Measurements from ENCODE around the gene TLR10.
"Not testable (repeated sequence)": the region's sequence is repeated elsewhere in the genome, so short reads cannot be mapped to it uniquely, and the experiment has no call there.

TLR10 gene

DNA sequence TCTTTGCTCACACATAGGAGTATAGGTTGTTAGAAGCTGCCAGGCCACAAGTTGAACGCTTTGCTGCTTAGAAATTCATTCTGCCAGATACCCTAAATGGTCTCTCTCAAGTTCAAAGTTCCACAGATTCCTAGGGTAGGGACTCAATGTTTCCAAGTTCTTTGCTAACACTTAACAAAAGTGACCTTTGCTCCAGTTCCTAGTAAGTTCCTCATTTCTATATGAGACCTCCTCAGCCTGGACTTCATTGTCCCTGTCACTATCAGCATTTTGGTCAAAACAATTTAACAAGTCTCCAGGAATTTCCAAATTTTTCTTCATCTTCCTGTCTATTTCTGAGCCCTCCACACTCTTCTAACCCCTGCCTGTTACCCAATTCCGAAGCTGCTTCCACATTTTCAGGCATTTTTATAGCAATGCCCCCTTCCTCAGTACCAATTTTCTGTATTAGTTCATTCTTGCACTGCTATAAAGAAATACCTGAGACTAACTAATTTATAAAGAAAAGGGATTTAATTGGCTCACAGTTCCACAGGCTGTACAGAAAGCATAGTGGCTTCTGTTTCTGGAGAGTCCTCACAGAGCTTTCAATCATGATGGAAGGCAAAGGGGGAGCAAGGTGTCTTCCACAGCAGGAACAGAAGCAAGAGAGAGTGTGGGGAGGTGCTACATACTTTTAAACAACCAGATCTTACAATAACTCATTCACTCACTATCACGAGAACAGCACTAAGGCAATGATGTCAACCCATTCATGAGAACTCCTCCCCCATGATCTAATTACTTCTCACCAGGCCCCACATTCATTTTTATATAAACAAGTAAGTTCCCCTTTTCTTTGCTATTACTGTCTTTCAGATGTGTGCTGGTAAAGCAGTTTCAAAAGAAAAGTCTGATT, 33.3 kb upstream of the TLR10 start:
- H3K27ac ChIP-seq (ENCODE audit: low read length): no peak overlapping the region
- no peak overlapping the region for H3K4me3 ChIP-seq (ENCODE audit: low read length)
- no peak overlapping the region for H3K9ac ChIP-seq (ENCODE audit: low read length)
- no peaks in the 10 kb centered on the region for H3K36me3 ChIP-seq (ENCODE audit: control insufficient read depth, low read depth, low read length)
- no peaks in the 10 kb centered on the region for H3K4me1 ChIP-seq (ENCODE audit: control insufficient read depth, low read depth, low read length)
- no peaks in the 10 kb centered on the region for H3K27me3 ChIP-seq (ENCODE audit: control insufficient read depth, insufficient read depth, low read length)
- H3K9me3 ChIP-seq (ENCODE audit: control insufficient read depth, low read depth, low read length): no peaks in the 10 kb centered on the region

- H3K4me1 ChIP-seq (ENCODE audit: control insufficient read depth, low read depth, low read length): no peaks in the 10 kb centered on the region
- H3K9me3 ChIP-seq (ENCODE audit: control insufficient read depth, low read depth, low read length): no peaks in the 10 kb centered on the region
- no peaks in the 10 kb centered on the region for H3K27me3 ChIP-seq (ENCODE audit: control insufficient read depth, insufficient read depth, low read length)
- H3K36me3 ChIP-seq (ENCODE audit: control insufficient read depth, low read depth, low read length): no peaks in the 10 kb centered on the region
- H3K27ac ChIP-seq (ENCODE audit: low read length): no peak overlapping the region
- no peak overlapping the region for H3K4me3 ChIP-seq (ENCODE audit: low read length)
- H3K9ac ChIP-seq (ENCODE audit: low read length): no peak overlapping the region
Measured at GRCh38 chr4:38814386-38814785, 31.6 kb upstream of the TLR10 start.

DNA sequence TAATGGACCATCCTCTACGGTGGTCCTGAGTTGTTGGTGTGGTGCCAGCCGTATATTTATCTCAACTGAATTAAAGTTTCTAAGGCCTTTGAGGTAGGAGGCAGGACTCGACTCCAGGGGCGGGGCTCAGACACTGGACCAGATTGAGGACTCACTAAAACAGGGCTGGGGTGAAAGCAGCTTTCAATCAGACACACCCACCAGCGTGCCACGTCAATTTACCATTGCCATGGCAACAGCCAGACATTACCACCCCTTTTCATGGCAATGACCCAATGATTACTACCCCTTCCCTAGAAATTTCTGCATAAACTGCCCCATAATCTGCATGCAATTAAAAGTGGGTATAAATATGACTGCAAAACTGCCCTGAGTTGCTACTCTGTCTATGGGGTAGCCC, 28.5 kb upstream of the TLR10 start:
- Histone ChIP-seq H3K4me1 (ENCODE audit: control insufficient read depth, low read depth, low read length) (no peaks in the 10 kb centered on the region), H3K27me3 (ENCODE audit: control insufficient read depth, insufficient read depth, low read length) (no peaks in the 10 kb centered on the region), H3K36me3 (ENCODE audit: control insufficient read depth, low read depth, low read length) (no peaks in the 10 kb centered on the region), H3K9ac (ENCODE audit: low read length) (no peak overlapping the region), H3K4me3 (ENCODE audit: low read length) (no peak overlapping the region), H3K27ac (ENCODE audit: low read length) (no peak overlapping the region), H3K9me3 (ENCODE audit: control insufficient read depth, low read depth, low read length) (no peaks in the 10 kb centered on the region)

GRCh38 chr4:38807462-38807861, 24.7 kb upstream of the TLR10 start:
- not testable (repeated sequence) for H3K4me1 ChIP-seq (ENCODE audit: control insufficient read depth, low read depth, low read length); H3K9ac ChIP-seq (ENCODE audit: low read length); H3K36me3 ChIP-seq (ENCODE audit: control insufficient read depth, low read depth, low read length); H3K27me3 ChIP-seq (ENCODE audit: control insufficient read depth, insufficient read depth, low read length); H3K9me3 ChIP-seq (ENCODE audit: control insufficient read depth, low read depth, low read length); H3K27ac ChIP-seq (ENCODE audit: low read length); H3K4me3 ChIP-seq (ENCODE audit: low read length)

DNA sequence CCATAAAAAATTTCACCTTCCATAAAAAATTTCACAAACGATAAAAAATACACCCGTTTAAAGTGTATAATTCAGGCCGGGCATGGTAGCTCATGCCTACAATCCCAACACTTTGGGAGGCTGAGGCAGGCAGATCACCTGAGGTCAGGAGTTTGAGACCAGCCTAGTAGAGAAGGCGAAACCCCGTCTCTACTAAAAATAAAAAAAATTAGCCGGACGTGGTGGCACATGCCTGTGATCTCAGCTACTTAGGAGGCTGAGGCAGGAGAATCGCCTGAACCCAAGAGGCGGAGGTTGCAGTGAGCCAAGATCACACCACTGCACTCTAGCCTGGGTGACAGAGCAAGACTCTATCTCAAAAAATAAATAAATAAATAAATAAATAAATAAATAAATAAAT, 23.5 kb upstream of the TLR10 start:
- not testable (repeated sequence) for H3K4me1 ChIP-seq (ENCODE audit: control insufficient read depth, low read depth, low read length); H3K27ac ChIP-seq (ENCODE audit: low read length); H3K36me3 ChIP-seq (ENCODE audit: control insufficient read depth, low read depth, low read length); H3K27me3 ChIP-seq (ENCODE audit: control insufficient read depth, insufficient read depth, low read length); H3K9ac ChIP-seq (ENCODE audit: low read length); H3K4me3 ChIP-seq (ENCODE audit: low read length); H3K9me3 ChIP-seq (ENCODE audit: control insufficient read depth, low read depth, low read length)

- Histone ChIP-seq H3K36me3 (ENCODE audit: control insufficient read depth, low read depth, low read length) (no peaks in the 10 kb centered on the region), H3K9me3 (ENCODE audit: control insufficient read depth, low read depth, low read length) (peaks cover 8% of the 10 kb centered on the region), H3K27me3 (ENCODE audit: control insufficient read depth, insufficient read depth, low read length) (no peaks in the 10 kb centered on the region), H3K27ac (ENCODE audit: low read length) (no peak overlapping the region), H3K9ac (ENCODE audit: low read length) (no peak overlapping the region), H3K4me1 (ENCODE audit: control insufficient read depth, low read depth, low read length) (no peaks in the 10 kb centered on the region), H3K4me3 (ENCODE audit: low read length) (no peak overlapping the region)
Measured at GRCh38 chr4:38805530-38806145, 22.8 kb upstream of the TLR10 start.

- no peak within 1 kb of the TSS for H3K9ac ChIP-seq (ENCODE audit: low read length)
Measured at GRCh38 chr4:38804654-38805295, 22.0 kb upstream of the TLR10 start, which contains the start of gene TLR1. TSS of gene TLR1 (minus strand) at chr4:38804791. CDS start at chr4:38798831, 5,960 bp downstream.

DNA sequence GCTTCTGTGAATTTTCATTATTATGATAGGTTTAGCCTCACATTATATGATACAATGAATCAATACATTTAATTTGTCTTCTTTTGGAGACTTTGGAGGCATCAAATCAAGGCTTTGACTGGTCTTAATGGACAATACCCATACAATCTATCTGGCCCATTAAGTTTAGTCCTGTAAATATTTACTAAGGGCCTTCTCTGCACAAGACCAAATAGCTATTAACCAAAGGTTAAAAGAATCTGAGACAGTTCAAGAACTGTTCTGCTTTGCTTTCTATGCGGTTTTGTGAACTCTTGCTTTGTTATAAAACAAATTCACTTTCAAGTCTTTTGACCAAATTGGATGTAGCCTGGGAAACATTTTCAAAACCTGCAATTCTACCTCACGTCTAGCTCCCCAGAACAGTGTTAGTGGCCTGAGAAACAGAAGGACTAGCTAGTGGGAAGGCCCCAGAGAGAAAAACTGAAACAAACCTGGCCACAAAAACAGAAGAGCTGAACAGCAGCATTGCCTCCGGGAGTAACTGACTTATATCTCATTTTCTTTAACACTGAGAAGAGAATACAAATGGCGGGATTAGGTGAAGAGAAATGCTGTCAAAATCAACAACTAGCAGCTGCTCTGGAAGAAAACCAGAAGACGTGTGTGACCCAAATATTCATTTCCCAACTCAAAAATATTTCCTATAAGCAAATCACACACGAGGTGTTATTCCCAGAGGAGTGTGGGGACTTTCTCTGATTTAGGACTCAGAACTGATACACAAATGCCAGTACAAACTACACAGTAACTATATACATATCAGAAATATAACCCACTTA, 21.3 kb upstream of the TLR10 start:
- no peaks in the 10 kb centered on the region for H3K36me3 ChIP-seq (ENCODE audit: control insufficient read depth, low read depth, low read length)
- no peak overlapping the region for H3K27ac ChIP-seq (ENCODE audit: low read length)
- no peak overlapping the region for H3K4me3 ChIP-seq (ENCODE audit: low read length)
- H3K9me3 ChIP-seq (ENCODE audit: control insufficient read depth, low read depth, low read length): peaks cover 8% of the 10 kb centered on the region
- H3K4me1 ChIP-seq (ENCODE audit: control insufficient read depth, low read depth, low read length): no peaks in the 10 kb centered on the region
- H3K9ac ChIP-seq (ENCODE audit: low read length): no peak overlapping the region
- H3K27me3 ChIP-seq (ENCODE audit: control insufficient read depth, insufficient read depth, low read length): no peaks in the 10 kb centered on the region

More at GRCh38 chr4:38804654-38805295, 22.0 kb upstream of the TLR10 start, which contains the start of gene TLR1:
- Histone ChIP-seq H3K4me1 (ENCODE audit: control insufficient read depth, low read depth, low read length) (no peaks in the 10 kb centered on the region), H3K9me3 (ENCODE audit: control insufficient read depth, low read depth, low read length) (peaks cover 8% of the 10 kb centered on the region), H3K27me3 (ENCODE audit: control insufficient read depth, insufficient read depth, low read length) (no peaks in the 10 kb centered on the region), H3K36me3 (ENCODE audit: control insufficient read depth, low read depth, low read length) (no peaks in the 10 kb centered on the region), H3K4me3 (ENCODE audit: low read length) (no peak within 1 kb of the TSS), H3K27ac (ENCODE audit: low read length) (no peak within 1 kb of the TSS)

GRCh38 chr4:38802561-38803355, 20.0 kb upstream of the TLR10 start:
- H3K4me1 ChIP-seq (ENCODE audit: control insufficient read depth, low read depth, low read length): no peaks in the 10 kb centered on the region
- no peaks in the 10 kb centered on the region for H3K36me3 ChIP-seq (ENCODE audit: control insufficient read depth, low read depth, low read length)
- no peak overlapping the region for H3K27ac ChIP-seq (ENCODE audit: low read length)
- H3K9me3 ChIP-seq (ENCODE audit: control insufficient read depth, low read depth, low read length): peaks cover 8% of the 10 kb centered on the region
- no peak overlapping the region for H3K4me3 ChIP-seq (ENCODE audit: low read length)
- no peaks in the 10 kb centered on the region for H3K27me3 ChIP-seq (ENCODE audit: control insufficient read depth, insufficient read depth, low read length)
- no peak overlapping the region for H3K9ac ChIP-seq (ENCODE audit: low read length)

GRCh38 chr4:38800961-38801450, 18.2 kb upstream of the TLR10 start:
- peaks cover 8% of the 10 kb centered on the region for H3K9me3 ChIP-seq (ENCODE audit: control insufficient read depth, low read depth, low read length)
- no peak overlapping the region for H3K9ac ChIP-seq (ENCODE audit: low read length)
- H3K27ac ChIP-seq (ENCODE audit: low read length): no peak overlapping the region
- H3K4me3 ChIP-seq (ENCODE audit: low read length): no peak overlapping the region
- no peaks in the 10 kb centered on the region for H3K27me3 ChIP-seq (ENCODE audit: control insufficient read depth, insufficient read depth, low read length)
- H3K4me1 ChIP-seq (ENCODE audit: control insufficient read depth, low read depth, low read length): no peaks in the 10 kb centered on the region
- no peaks in the 10 kb centered on the region for H3K36me3 ChIP-seq (ENCODE audit: control insufficient read depth, low read depth, low read length)
